Endothelial cell of umbilical vein (primary cell): ENCODE measurements around the gene SPATS1. TPM values are rescaled to one million over a fixed set of nuclear protein-coding genes. Genes with fewer than 3 reads are reported as not detected.

ENCODE experiments used
- BruUV-seq: library from RNA; stranded (reverse); fragments of 400-500 nt; replicated peaks from 2 replicates; lab custom pipeline; 2021; lab: Mats Ljungman, UMichigan
- CTCF ChIA-PET: fragments of 300-600, 350-600 bp; sonication (Branson Sonifier 250); formaldehyde crosslinking; loops from one replicate; lab custom pipeline; 2021; ENCODE audit warnings: antibody characterized with exemption, inconsistent platforms; lab: Charles Lee
- POLR2A ChIA-PET: fragments of 300-600, 350-600 bp; sonication (Branson Sonifier 250); formaldehyde crosslinking; loops from one replicate; lab custom pipeline; 2021; ENCODE audit warnings: antibody characterized with exemption, inconsistent platforms; lab: Charles Lee
- DNase-seq: peaks from one replicate; pipeline ENCODE4 v3.0.0-alpha.2; 2011; ENCODE audit warnings: low read depth, low spot score
- FAIRE-seq: peaks from 2 replicates; lab custom pipeline; 2011; peaks lifted over from hg19 to GRCh38; lab: Jason Lieb, UNC
- H2AFZ ChIP-seq: 2 replicates; pipeline ENCODE4 v1.6.0; 2012; ENCODE audit warnings: low read depth, low read length, control low read depth, inconsistent platforms
- H3K27ac ChIP-seq: 2 replicates; pipeline ENCODE4 v1.5.1; 2011; ENCODE audit warnings: low read depth, mild to moderate bottlenecking, control low read depth, low read length, moderate library complexity; ENCODE audit not compliant: insufficient read depth
- H3K27me3 ChIP-seq, 2 experiments: 2 replicates each; pipeline versions ENCODE4 v1.6.0 to v1.6.1; 2011; ENCODE audit warnings: low read length in 2 of 2, mixed read lengths in 1 of 2; ENCODE audit not compliant: control insufficient read depth in 2 of 2, insufficient read depth in 2 of 2
- H3K36me3 ChIP-seq, 2 experiments: 2 replicates in 1 of 2; 3 replicates in 1 of 2; pipeline ENCODE4 v1.5.1; 2011; ENCODE audit warnings: low read length in 2 of 2, mild to moderate bottlenecking in 1 of 2, moderate library complexity in 1 of 2; ENCODE audit not compliant: control insufficient read depth in 2 of 2, insufficient read depth in 2 of 2; ENCODE audit errors: extremely low read depth in 1 of 2
- H3K4me1 ChIP-seq: 3 replicates; pipeline ENCODE4 v1.5.1; 2011; ENCODE audit warnings: mild to moderate bottlenecking, low read length; ENCODE audit not compliant: control insufficient read depth, insufficient read depth; ENCODE audit errors: extremely low read depth
- H3K4me2 ChIP-seq: 2 replicates; pipeline ENCODE4 v1.6.1; 2011; ENCODE audit warnings: low read length, control low read depth, mixed read lengths; ENCODE audit not compliant: insufficient read depth
- H3K4me3 ChIP-seq, 3 experiments: fragments of 200-600 bp in 1 of 3; sonication (generic), shearing (Covaris generic) in 1 of 3; replicated peaks in 1 of 3; 2 replicates each; pipeline ENCODE4 v1.5.1; 2011 to 2016; ENCODE audit warnings: control low read depth in 3 of 3, low read length in 3 of 3, mild to moderate bottlenecking in 2 of 3, inconsistent platforms in 1 of 3, low read depth in 1 of 3, moderate library complexity in 1 of 3; ENCODE audit not compliant: insufficient read depth in 1 of 3
- H3K79me2 ChIP-seq: 2 replicates; pipeline ENCODE4 v1.6.0; 2012; ENCODE audit warnings: low read length, inconsistent platforms; ENCODE audit not compliant: control insufficient read depth, insufficient read depth
- H3K9ac ChIP-seq: replicated peaks from 2 replicates; pipeline ENCODE3; 2011; ENCODE audit warnings: low read length, control low read depth; ENCODE audit not compliant: insufficient read depth; ENCODE audit errors: extremely low read depth
- H3K9me1 ChIP-seq: replicated peaks from 3 replicates; pipeline ENCODE4 v1.6.0; 2011; ENCODE audit warnings: mild to moderate bottlenecking, low read length; ENCODE audit not compliant: control insufficient read depth, insufficient read depth; ENCODE audit errors: extremely low read depth
- H3K9me3 ChIP-seq: replicated peaks from 2 replicates; pipeline ENCODE4 v1.5.1; 2012; ENCODE audit warnings: low read length, inconsistent platforms; ENCODE audit not compliant: control insufficient read depth, insufficient read depth
- H4K20me1 ChIP-seq: replicated peaks from 2 replicates; pipeline ENCODE3; 2011; ENCODE audit warnings: mild to moderate bottlenecking, low read length; ENCODE audit not compliant: control insufficient read depth, insufficient read depth; ENCODE audit errors: extremely low read depth
- EZH2 ChIP-seq: IDR thresholded peaks from 2 replicates; pipeline ENCODE4 v1.6.1; 2012; ENCODE audit warnings: borderline replicate concordance, low read depth, mild to moderate bottlenecking, moderate library complexity, low read length, inconsistent platforms; ENCODE audit not compliant: severe bottlenecking
- FOS ChIP-seq: IDR thresholded peaks from 2 replicates; pipeline ENCODE4 v1.6.1; 2011; ENCODE audit warnings: mild to moderate bottlenecking, low read length, moderate library complexity, borderline replicate concordance; ENCODE audit not compliant: insufficient read depth
- GATA2 ChIP-seq: IDR thresholded peaks from 2 replicates; pipeline ENCODE4 v1.7.0; 2011; ENCODE audit warnings: low read depth, mild to moderate bottlenecking, moderate library complexity, mixed read lengths, low read length; ENCODE audit not compliant: insufficient read length, insufficient read depth
- JUN ChIP-seq: IDR thresholded peaks from 2 replicates; pipeline ENCODE4 v1.6.1; 2011; ENCODE audit warnings: borderline replicate concordance, low read depth; ENCODE audit not compliant: insufficient read length, insufficient read depth
- MYC ChIP-seq: IDR thresholded peaks from one replicate; pipeline ENCODE4 v1.6.1; 2011; ENCODE audit warnings: mild to moderate bottlenecking, low read depth, low read length
- POLR2A ChIP-seq: IDR thresholded peaks from 2 replicates; pipeline ENCODE4 v1.6.1; 2012; ENCODE audit warnings: low read depth, mild to moderate bottlenecking, control low read depth, low read length
- POLR2AphosphoS5 ChIP-seq: IDR thresholded peaks from 2 replicates; pipeline ENCODE4 v1.6.1; 2012; ENCODE audit warnings: low read depth, mild to moderate bottlenecking, control low read depth, low read length, moderate library complexity; ENCODE audit not compliant: insufficient read depth
- dilution Hi-C: fragments of 300-500 bp; cut with MboI; formaldehyde crosslinking; loops from one replicate; pipeline ENCODE4 v1.15.0; 2019; ENCODE audit warnings: low sequenced_read_pairs; ENCODE audit not compliant: extremely low pct_ligation_motif_present
- intact Hi-C: fragments of 100-400 bp; cut with micrococcal nuclease; formaldehyde crosslinking; loops from one replicate; pipeline ENCODE4 v1.10.0; 2022
- polyA plus RNA-seq, 4 experiments: library from polyadenylated mRNA; depleted of rRNA in 3 of 4; stranded (reverse) in 3 of 4; unstranded in 1 of 4; fragments of >200 nt; gene quantifications; 2 replicates each; pipeline versions ENCODE4 v1.2.1 to v1.2.3, GENCODE V29; 2011 to 2012; ENCODE audit warnings: missing spikeins in 1 of 4
- total RNA-seq: library from RNA; stranded (reverse); gene quantifications from 2 replicates; pipeline ENCODE4 v1.2.3, GENCODE V29; 2021
- TF ChIP-seq, protein P1 (sequence below): IDR thresholded peaks from 2 replicates; pipeline ENCODE4 v1.6.1; 2011; ENCODE audit not compliant: insufficient read depth, insufficient read length
- TF ChIP-seq, protein P2 (sequence below), 2 donors: IDR thresholded peaks; 1 replicate in 1 of 2; 2 replicates in 1 of 2; pipeline ENCODE4 v1.5.1; 2011; ENCODE audit warnings: low read length in 2 of 2, mild to moderate bottlenecking in 2 of 2, moderate library complexity in 2 of 2, control low read depth in 1 of 2, inconsistent platforms in 1 of 2, low read depth in 1 of 2; ENCODE audit not compliant: insufficient read depth in 1 of 2; ENCODE audit errors: extremely low read depth in 1 of 2

SPATS1 gene
- total and polyA plus RNA-seq, 2 donors (not counting 3 experiments of a cell fraction or from before 2014, with no cell fraction given), result not detected

DNA sequence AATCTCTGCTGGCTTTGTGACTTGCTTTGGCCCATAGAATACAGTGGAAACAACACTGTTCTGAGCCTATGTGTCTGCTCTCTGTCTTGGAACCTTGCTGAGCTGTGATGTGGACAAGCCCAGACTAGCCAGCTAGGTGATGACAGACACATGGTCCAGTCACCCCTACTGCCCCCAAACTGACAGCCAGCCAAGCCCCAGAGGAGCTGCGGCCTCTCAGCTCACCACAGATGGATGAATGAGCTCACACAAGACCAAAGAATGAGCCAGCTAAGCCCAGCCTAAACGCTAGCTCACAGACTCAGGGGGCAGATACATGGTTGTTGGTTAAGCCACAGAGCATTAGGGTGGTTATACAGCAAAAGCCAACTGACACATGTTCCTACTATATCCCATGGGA, 33.4 kb upstream of the SPATS1 start:
- Histone ChIP-seq H3K79me2 (peaks cover 9% of the 10 kb centered on the region), H3K36me3 (peaks cover 4 to 37% of the 10 kb centered on the region in 2 experiments), H3K9me3 (no peaks in the 10 kb centered on the region), H4K20me1 (no peaks in the 10 kb centered on the region), H3K9me1 (no peaks in the 10 kb centered on the region), H2AFZ (no peak overlapping the region), H3K27ac (no peak overlapping the region), H3K4me1 (peaks cover 7% of the 10 kb centered on the region), H3K9ac (no peak overlapping the region), H3K27me3 (no peaks in the 10 kb centered on the region), H3K4me3 (no peak overlapping the region), H3K4me2 (no peak overlapping the region)
- no peak for DNase-seq
- TF ChIP-seq EZH2, result no peak
- TF ChIP-seq FOS, result no peak
- TF ChIP-seq, protein P1, sequence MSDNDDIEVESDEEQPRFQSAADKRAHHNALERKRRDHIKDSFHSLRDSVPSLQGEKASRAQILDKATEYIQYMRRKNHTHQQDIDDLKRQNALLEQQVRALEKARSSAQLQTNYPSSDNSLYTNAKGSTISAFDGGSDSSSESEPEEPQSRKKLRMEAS, result no peak
- TF ChIP-seq GATA2, result no peak
- TF ChIP-seq, protein P2, sequence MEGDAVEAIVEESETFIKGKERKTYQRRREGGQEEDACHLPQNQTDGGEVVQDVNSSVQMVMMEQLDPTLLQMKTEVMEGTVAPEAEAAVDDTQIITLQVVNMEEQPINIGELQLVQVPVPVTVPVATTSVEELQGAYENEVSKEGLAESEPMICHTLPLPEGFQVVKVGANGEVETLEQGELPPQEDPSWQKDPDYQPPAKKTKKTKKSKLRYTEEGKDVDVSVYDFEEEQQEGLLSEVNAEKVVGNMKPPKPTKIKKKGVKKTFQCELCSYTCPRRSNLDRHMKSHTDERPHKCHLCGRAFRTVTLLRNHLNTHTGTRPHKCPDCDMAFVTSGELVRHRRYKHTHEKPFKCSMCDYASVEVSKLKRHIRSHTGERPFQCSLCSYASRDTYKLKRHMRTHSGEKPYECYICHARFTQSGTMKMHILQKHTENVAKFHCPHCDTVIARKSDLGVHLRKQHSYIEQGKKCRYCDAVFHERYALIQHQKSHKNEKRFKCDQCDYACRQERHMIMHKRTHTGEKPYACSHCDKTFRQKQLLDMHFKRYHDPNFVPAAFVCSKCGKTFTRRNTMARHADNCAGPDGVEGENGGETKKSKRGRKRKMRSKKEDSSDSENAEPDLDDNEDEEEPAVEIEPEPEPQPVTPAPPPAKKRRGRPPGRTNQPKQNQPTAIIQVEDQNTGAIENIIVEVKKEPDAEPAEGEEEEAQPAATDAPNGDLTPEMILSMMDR (IDR thresholded peaks at IDR 0.05; ENCODE audit: extremely low read depth in 1 of 2, insufficient read depth in 1 of 2, low read depth in 1 of 2, low read length in 2 of 2), result no peak
- TF ChIP-seq POLR2AphosphoS5, result no peak
- TF ChIP-seq POLR2A, result no peak
- no peak for TF ChIP-seq MYC
- TF ChIP-seq JUN, result no peak
- no TSS peak for BruUV-seq
- no peak for FAIRE-seq
- ChIA-PET CTCF (interaction anchor here (1.2 to 1.4 kb wide), 2 partner anchors 13 to 41 kb away, joined by 3 to 5 read pairs; no protein-coding TSS in a partner anchor), POLR2A (no interaction called here)
- dilution Hi-C loops, result no loop called here
- intact Hi-C loops, result no loop called here
